ENCODE data around the gene CCDC71L.

Gene CCDC71L

DNA sequence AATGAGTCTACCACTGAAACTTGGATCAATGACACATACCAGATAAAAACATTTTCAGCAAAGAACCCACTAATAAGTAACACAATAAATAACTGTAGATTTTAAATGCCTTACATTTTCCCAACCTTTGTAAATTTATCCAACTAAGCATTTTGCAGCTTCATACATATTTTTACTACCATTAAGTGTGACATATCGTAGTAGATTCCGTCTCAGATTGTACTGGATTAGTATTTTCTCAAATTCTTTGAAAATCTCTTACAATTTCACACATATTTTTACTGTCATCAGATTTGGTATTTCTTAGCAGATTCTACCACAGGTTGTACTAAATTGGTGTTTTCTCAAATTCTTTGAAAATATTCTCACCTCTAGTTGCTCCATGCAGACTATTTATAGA, 26.0 kb downstream of the CCDC71L start:
- Histone ChIP-seq H2AFZ (ENCODE audit: low read depth, low read length, severe bottlenecking) (no peak overlapping the region), H3K36me3 (ENCODE audit: low read length) (no peaks in the 10 kb centered on the region), H3K27me3 (ENCODE audit: low read length) (no peaks in the 10 kb centered on the region), H3K4me3 (ENCODE audit: insufficient read depth, low read length, poor library complexity, severe bottlenecking) (no peak overlapping the region), H3K4me2 (ENCODE audit: low read depth, low read length, poor library complexity, severe bottlenecking) (no peak overlapping the region), H3K79me2 (ENCODE audit: insufficient read depth, low read length) (no peaks in the 10 kb centered on the region), H4K20me1 (ENCODE audit: low read depth, low read length) (no peaks in the 10 kb centered on the region), H3F3A (ENCODE audit: insufficient read depth) (no peaks in the 10 kb centered on the region), H3K27ac (ENCODE audit: low read depth, low read length) (no peak overlapping the region), H3K9me2 (replicated peaks; ENCODE audit: insufficient read depth, low read length) (no peaks in the 10 kb centered on the region), H3K9me3 (ENCODE audit: insufficient read depth, low read length) (no peaks in the 10 kb centered on the region), H3K9ac (ENCODE audit: low read length) (no peak overlapping the region)
- TF ChIP-seq, protein P1, sequence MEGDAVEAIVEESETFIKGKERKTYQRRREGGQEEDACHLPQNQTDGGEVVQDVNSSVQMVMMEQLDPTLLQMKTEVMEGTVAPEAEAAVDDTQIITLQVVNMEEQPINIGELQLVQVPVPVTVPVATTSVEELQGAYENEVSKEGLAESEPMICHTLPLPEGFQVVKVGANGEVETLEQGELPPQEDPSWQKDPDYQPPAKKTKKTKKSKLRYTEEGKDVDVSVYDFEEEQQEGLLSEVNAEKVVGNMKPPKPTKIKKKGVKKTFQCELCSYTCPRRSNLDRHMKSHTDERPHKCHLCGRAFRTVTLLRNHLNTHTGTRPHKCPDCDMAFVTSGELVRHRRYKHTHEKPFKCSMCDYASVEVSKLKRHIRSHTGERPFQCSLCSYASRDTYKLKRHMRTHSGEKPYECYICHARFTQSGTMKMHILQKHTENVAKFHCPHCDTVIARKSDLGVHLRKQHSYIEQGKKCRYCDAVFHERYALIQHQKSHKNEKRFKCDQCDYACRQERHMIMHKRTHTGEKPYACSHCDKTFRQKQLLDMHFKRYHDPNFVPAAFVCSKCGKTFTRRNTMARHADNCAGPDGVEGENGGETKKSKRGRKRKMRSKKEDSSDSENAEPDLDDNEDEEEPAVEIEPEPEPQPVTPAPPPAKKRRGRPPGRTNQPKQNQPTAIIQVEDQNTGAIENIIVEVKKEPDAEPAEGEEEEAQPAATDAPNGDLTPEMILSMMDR (IDR thresholded peaks at IDR 0.05; ENCODE audit: insufficient read depth, low read length, poor library complexity, severe bottlenecking): no peak
- TF ChIP-seq EZH2phosphoT487 (conservative IDR thresholded peaks at IDR 0.05; ENCODE audit: low read length): no peak

DNA sequence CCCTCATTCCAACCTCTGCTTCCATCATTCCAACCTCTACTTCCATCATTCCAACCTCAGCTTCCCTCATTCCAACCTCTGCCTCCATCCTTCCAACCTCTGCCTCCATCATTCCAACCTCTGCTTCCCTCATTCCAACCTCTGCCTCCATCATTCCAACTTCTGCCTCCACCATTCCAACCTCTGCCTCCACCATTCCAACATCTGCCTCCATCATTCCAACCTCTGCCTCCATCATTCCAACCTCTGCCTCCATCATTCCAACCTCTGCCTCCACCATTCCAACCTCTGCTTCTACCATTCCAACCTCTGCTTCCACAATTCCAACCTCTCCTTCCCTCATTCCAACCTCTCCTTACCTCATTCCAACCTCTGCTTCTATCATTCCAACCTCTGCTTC, 30.3 kb downstream of the CCDC71L start:
- TF ChIP-seq EZH2phosphoT487 (conservative IDR thresholded peaks at IDR 0.05; ENCODE audit: low read length): no peak
- TF ChIP-seq, protein P1 (IDR thresholded peaks at IDR 0.05; ENCODE audit: insufficient read depth, low read length, poor library complexity, severe bottlenecking): no peak

DNA sequence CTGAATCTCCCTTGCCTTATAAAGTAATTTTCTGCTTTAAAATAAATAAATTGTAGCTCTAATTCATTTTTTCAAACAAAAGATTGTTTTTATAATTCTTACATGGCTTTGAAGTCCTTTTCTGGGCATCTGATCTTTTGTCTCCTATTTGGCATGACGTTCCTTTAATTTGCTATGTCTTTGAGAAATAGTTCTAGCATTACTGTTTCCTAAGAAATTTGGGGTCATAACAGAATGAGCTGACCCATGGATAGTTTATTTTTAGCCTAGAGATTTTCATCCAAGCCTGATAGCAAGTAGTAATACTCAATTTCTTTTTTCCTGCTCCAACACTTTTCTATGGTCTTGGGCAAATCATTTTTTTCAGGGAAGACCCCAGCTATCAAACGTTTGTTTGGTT, 31.4 kb downstream of the CCDC71L start:
- Histone ChIP-seq H2AFZ (ENCODE audit: low read depth, low read length, severe bottlenecking) (no peak overlapping the region), H3K27ac (ENCODE audit: low read depth, low read length) (no peak overlapping the region), H3K4me3 (ENCODE audit: insufficient read depth, low read length, poor library complexity, severe bottlenecking) (no peak overlapping the region), H3K27me3 (ENCODE audit: low read length) (no peaks in the 10 kb centered on the region), H3K9ac (ENCODE audit: low read length) (no peak overlapping the region), H3K9me3 (ENCODE audit: insufficient read depth, low read length) (no peaks in the 10 kb centered on the region), H3K79me2 (ENCODE audit: insufficient read depth, low read length) (no peaks in the 10 kb centered on the region), H3F3A (ENCODE audit: insufficient read depth) (no peaks in the 10 kb centered on the region), H3K36me3 (ENCODE audit: low read length) (no peaks in the 10 kb centered on the region), H3K9me2 (replicated peaks; ENCODE audit: insufficient read depth, low read length) (no peaks in the 10 kb centered on the region), H3K4me2 (ENCODE audit: low read depth, low read length, poor library complexity, severe bottlenecking) (no peak overlapping the region), H4K20me1 (ENCODE audit: low read depth, low read length) (no peaks in the 10 kb centered on the region)
- no peak for TF ChIP-seq EZH2phosphoT487 (conservative IDR thresholded peaks at IDR 0.05; ENCODE audit: low read length)
- TF ChIP-seq, protein P1 (IDR thresholded peaks at IDR 0.05; ENCODE audit: insufficient read depth, low read length, poor library complexity, severe bottlenecking): no peak

More for the DNA sequence above, 30.3 kb downstream of the CCDC71L start:
- Histone ChIP-seq H3K4me3 (ENCODE audit: insufficient read depth, low read length, poor library complexity, severe bottlenecking) (no peak overlapping the region), H3K27ac (ENCODE audit: low read depth, low read length) (no peak overlapping the region), H3K79me2 (ENCODE audit: insufficient read depth, low read length) (no peaks in the 10 kb centered on the region), H3K27me3 (ENCODE audit: low read length) (no peaks in the 10 kb centered on the region), H4K20me1 (ENCODE audit: low read depth, low read length) (no peaks in the 10 kb centered on the region), H3K4me2 (ENCODE audit: low read depth, low read length, poor library complexity, severe bottlenecking) (no peak overlapping the region), H2AFZ (ENCODE audit: low read depth, low read length, severe bottlenecking) (no peak overlapping the region), H3K9me2 (replicated peaks; ENCODE audit: insufficient read depth, low read length) (no peaks in the 10 kb centered on the region), H3F3A (ENCODE audit: insufficient read depth) (no peaks in the 10 kb centered on the region), H3K9ac (ENCODE audit: low read length) (no peak overlapping the region), H3K9me3 (ENCODE audit: insufficient read depth, low read length) (no peaks in the 10 kb centered on the region), H3K36me3 (ENCODE audit: low read length) (no peaks in the 10 kb centered on the region)
